Caco-2 (cell line): ENCODE data around the gene MCRS1. TPM values are rescaled to one million over a fixed set of nuclear protein-coding genes. Genes with fewer than 3 reads are reported as not detected.
"Not testable (repeated sequence)": the region's sequence is repeated elsewhere in the genome, so short reads cannot be mapped to it uniquely, and the experiment has no call there.

Source experiments
- BruUV-seq: library from RNA; stranded (reverse); fragments of 400-500 nt; replicated peaks from 2 replicates; lab custom pipeline; 2021; lab: Mats Ljungman, UMichigan
- CTCF ChIA-PET: fragments of 300-600 bp; sonication (Branson Sonifier 250); formaldehyde crosslinking; loops from one replicate; lab custom pipeline; 2022; ENCODE audit warnings: antibody characterized with exemption; lab: Charles Lee
- POLR2A ChIA-PET: fragments of 300-600 bp; sonication (Branson Sonifier 250); formaldehyde crosslinking; loops from one replicate; lab custom pipeline; 2022; ENCODE audit warnings: antibody characterized with exemption; lab: Charles Lee
- DNase-seq, 2 experiments: peaks; one replicate each; pipeline versions ENCODE4 v3.0.0 to v3.0.0-alpha.2; 2020 to 2022
- H3K27me3 ChIP-seq: replicated peaks from 2 replicates; pipeline ENCODE4 v1.6.0; 2011; ENCODE audit warnings: low read length; ENCODE audit not compliant: control insufficient read depth, insufficient read depth
- H3K36me3 ChIP-seq: 2 replicates; pipeline ENCODE4 v1.5.1; 2011; ENCODE audit warnings: low read length; ENCODE audit not compliant: control insufficient read depth, insufficient read depth
- H3K4me1 ChIP-seq: fragments of 250-450 bp; sonication (Bioruptor Pico); 2 replicates; pipeline ENCODE4 v1.5.1; 2020; ENCODE audit warnings: mild to moderate bottlenecking
- H3K4me3 ChIP-seq: 2 replicates; pipeline ENCODE4 v1.5.1; 2011; ENCODE audit warnings: low read depth, mild to moderate bottlenecking, control low read depth, low read length
- H3K9me3 ChIP-seq: fragments of 250-450 bp; sonication (Bioruptor Pico); 2 replicates; pipeline ENCODE4 v1.5.1; 2020; ENCODE audit warnings: mild to moderate bottlenecking, moderate library complexity
- H3K27ac Mint-ChIP-seq: one replicate; pipeline ENCODE4 v1.8.0; 2022; ENCODE audit warnings: mixed read lengths; ENCODE audit not compliant: unreplicated experiment
- H3K27me3 Mint-ChIP-seq: one replicate; pipeline ENCODE4 v1.8.0; 2022; ENCODE audit warnings: mixed read lengths; ENCODE audit not compliant: insufficient read depth, unreplicated experiment
- H3K36me3 Mint-ChIP-seq: one replicate; pipeline ENCODE4 v1.8.0; 2022; ENCODE audit warnings: mild to moderate bottlenecking, mixed read lengths; ENCODE audit not compliant: insufficient read depth, unreplicated experiment
- H3K4me1 Mint-ChIP-seq: one replicate; pipeline ENCODE4 v1.8.0; 2022; ENCODE audit warnings: low read depth, mixed read lengths; ENCODE audit not compliant: unreplicated experiment
- H3K4me3 Mint-ChIP-seq: one replicate; pipeline ENCODE4 v1.8.0; 2022; ENCODE audit warnings: mild to moderate bottlenecking, moderate library complexity, mixed read lengths; ENCODE audit not compliant: unreplicated experiment
- H3K9me3 Mint-ChIP-seq: one replicate; pipeline ENCODE4 v1.8.0; 2022; ENCODE audit warnings: mixed read lengths; ENCODE audit not compliant: unreplicated experiment
- CTCF ChIP-seq, 2 experiments: fragments of 200-600 bp in 1 of 2; IDR thresholded peaks; 1 replicate in 1 of 2; 2 replicates in 1 of 2; pipeline versions ENCODE4 v1.5.1 to v1.8.0; 2011 to 2022; ENCODE audit warnings: antibody characterized with exemption in 1 of 2, control low read depth in 1 of 2, inconsistent platforms in 1 of 2, low read depth in 1 of 2, low read length in 1 of 2, mild to moderate bottlenecking in 1 of 2, moderate library complexity in 1 of 2; ENCODE audit not compliant: insufficient read depth in 1 of 2, severe bottlenecking in 1 of 2, unreplicated experiment in 1 of 2
- intact Hi-C: fragments of 100-400 bp; cut with micrococcal nuclease; formaldehyde crosslinking; loops from one replicate; pipeline ENCODE4 v1.10.0; 2022; ENCODE audit not compliant: unreplicated experiment
- total RNA-seq: library from RNA; stranded (reverse); gene quantifications from 2 replicates; pipeline ENCODE4 v1.2.3, GENCODE V29; 2022

MCRS1 gene
- total RNA-seq, 1 experiment from 2014 or later, result 122 TPM

- CTCF ChIA-PET, result interaction anchor here (0.6 to 1.7 kb wide), 9 partner anchors 10 to 316 kb away, joined by 3 to 17 read pairs (median 4); partner anchors contain the start of gene PRPF40B
- peaks cover 30% of the 10 kb centered on the region for H3K4me1 ChIP-seq
- H3K4me1 Mint-ChIP-seq, result peaks cover 20% of the 10 kb centered on the region
- intact Hi-C loops, result loop anchor here (1.0 kb wide), 1 partner anchor 10 kb away; no protein-coding TSS in a partner anchor
- POLR2A ChIA-PET, result interaction anchor here (0.5 to 1.5 kb wide), 9 partner anchors 12 to 290 kb away, joined by 3 to 7 read pairs (median 4); partner anchors contain the start of gene TMBIM6
- no peak for TF ChIP-seq CTCF (IDR thresholded peaks at IDR 0.05; ENCODE audit: insufficient read depth in 1 of 2, low read depth in 1 of 2, low read length in 1 of 2, severe bottlenecking in 1 of 2, unreplicated experiment in 1 of 2)
- no TSS peak for BruUV-seq
- peak in 1 of 2 experiments; percentile 53 for DNase-seq
- H3K9me3 Mint-ChIP-seq, result no peaks in the 10 kb centered on the region
- H3K27me3 Mint-ChIP-seq, result no peaks in the 10 kb centered on the region
- no peak overlapping the region for H3K4me3 Mint-ChIP-seq
- no peaks in the 10 kb centered on the region for H3K27me3 ChIP-seq
- peaks cover 19% of the 10 kb centered on the region for H3K36me3 Mint-ChIP-seq
- no peak overlapping the region for H3K4me3 ChIP-seq
- no peaks in the 10 kb centered on the region for H3K36me3 ChIP-seq
- peaks cover 22% of the 10 kb centered on the region for H3K9me3 ChIP-seq
- peak overlapping the region; percentile 74 for H3K27ac Mint-ChIP-seq
Observed at GRCh38 chr12:49612210-49612609, 44.3 kb upstream of the MCRS1 start.

GRCh38 chr12:49610785-49611184 lies 42.8 kb upstream of the MCRS1 start:
- Mint-ChIP-seq H3K36me3 (peaks cover 19% of the 10 kb centered on the region), H3K4me1 (peaks cover 14% of the 10 kb centered on the region)
- Histone ChIP-seq H3K4me1 (peaks cover 24% of the 10 kb centered on the region), H3K9me3 (peaks cover 22% of the 10 kb centered on the region)
- H3K27me3 Mint-ChIP-seq, H3K4me3 ChIP-seq, BruUV-seq, H3K27ac Mint-ChIP-seq, H3K4me3 Mint-ChIP-seq, DNase-seq, intact Hi-C loops, H3K9me3 Mint-ChIP-seq, H3K27me3 ChIP-seq, H3K36me3 ChIP-seq: not testable (repeated sequence)
- POLR2A ChIA-PET, result interaction anchor here (0.9 kb wide), 1 partner anchor 131 kb away, joined by 3 read pairs; no protein-coding TSS in a partner anchor
- CTCF ChIA-PET, result interaction anchor here (0.6 kb wide), 1 partner anchor 70 kb away, joined by 4 read pairs; no protein-coding TSS in a partner anchor

GRCh38 chr12:49609875-49610154 lies 41.9 kb upstream of the MCRS1 start:
- Mint-ChIP-seq H3K9me3 (no peaks in the 10 kb centered on the region), H3K27me3 (no peaks in the 10 kb centered on the region), H3K36me3 (peaks cover 19% of the 10 kb centered on the region), H3K27ac (peak overlapping the region; percentile 15), H3K4me1 (peaks cover 14% of the 10 kb centered on the region), H3K4me3 (no peak overlapping the region)
- DNase-seq, result no peak
- Histone ChIP-seq H3K27me3 (no peaks in the 10 kb centered on the region), H3K36me3 (no peaks in the 10 kb centered on the region), H3K9me3 (peaks cover 17% of the 10 kb centered on the region), H3K4me1 (peaks cover 24% of the 10 kb centered on the region), H3K4me3 (no peak overlapping the region)
- intact Hi-C loops, result no loop called here
- no TSS peak for BruUV-seq
- no peak for TF ChIP-seq CTCF (IDR thresholded peaks at IDR 0.05; ENCODE audit: insufficient read depth in 1 of 2, low read depth in 1 of 2, low read length in 1 of 2, severe bottlenecking in 1 of 2, unreplicated experiment in 1 of 2)
- CTCF ChIA-PET, result interaction anchor here (0.5 to 0.7 kb wide), 3 partner anchors 25 to 251 kb away, joined by 3 to 5 read pairs (median 3); no protein-coding TSS in a partner anchor
- POLR2A ChIA-PET, result interaction anchor here (0.5 kb wide), 1 partner anchor 156 kb away, joined by 4 read pairs; no protein-coding TSS in a partner anchor
